Motor neuron (in vitro differentiated cells): ENCODE measurements around the gene KIF5B. TPM values are rescaled to one million over a fixed set of nuclear protein-coding genes. Genes with fewer than 3 reads are reported as not detected.
"Not testable (repeated sequence)": the region's sequence is repeated elsewhere in the genome, so short reads cannot be mapped to it uniquely, and the experiment has no call there.

Source experiments
- ATAC-seq, 8 experiments: fragments of 200-7000 bp; cut with Tn5 transposase; replicated peaks in 6 of 8; 2 replicates each; pipeline ENCODE4 v1.8.0; 2021; ENCODE audit warnings: mild to moderate bottlenecking in 8 of 8, moderate library complexity in 8 of 8
- H3K27ac ChIP-seq, 2 donors: fragments of 250-450 bp; sonication (Bioruptor Pico); 2 replicates each; pipeline ENCODE4 v1.9.0; 2021; ENCODE audit warnings: antibody characterized with exemption in 2 of 2, mild to moderate bottlenecking in 2 of 2, moderate library complexity in 1 of 2
- H3K4me1 ChIP-seq, 2 donors: fragments of 250-450 bp; sonication (Bioruptor Pico); replicated peaks in 1 of 2; 2 replicates each; pipeline ENCODE4 v1.6.1; 2021; ENCODE audit warnings: antibody characterized with exemption in 2 of 2, mild to moderate bottlenecking in 2 of 2, moderate library complexity in 1 of 2
- H3K4me3 ChIP-seq, 5 donors: fragments of 250-450 bp; sonication (Bioruptor Pico); 2 replicates each; pipeline ENCODE4 v1.9.0; 2021; ENCODE audit warnings: antibody characterized with exemption in 5 of 5, mild to moderate bottlenecking in 5 of 5, moderate library complexity in 4 of 5
- WGBS, 10 experiments: fragments of 450-650 bp; shearing (Covaris generic); methylation state at CpG; one replicate each; pipeline ENCODE4 v1.0.0; 2022; 5-methylcytosine and 5-hydroxymethylcytosine counted together
- in situ Hi-C, 9 experiments: fragments of 400-800 bp; cut with MboI; loops; one replicate each; pipeline ENCODE4 v1.15.0; 2021; ENCODE audit warnings: low sequenced_read_pairs in 9 of 9, low pct_unique_long_range_greater_than_20kb in 2 of 9; ENCODE audit not compliant: unreplicated experiment in 9 of 9
- total RNA-seq, 8 experiments: library from RNA; unstranded; fragments of 300-600 nt; gene quantifications; 2 replicates each; pipeline versions ENCODE4 v1.2.3 to v1.2.4, GENCODE V29; 2022

Gene KIF5B
- total RNA-seq, 8 experiments from 2014 or later = 86.4 to 139 (median 115) TPM

DNA sequence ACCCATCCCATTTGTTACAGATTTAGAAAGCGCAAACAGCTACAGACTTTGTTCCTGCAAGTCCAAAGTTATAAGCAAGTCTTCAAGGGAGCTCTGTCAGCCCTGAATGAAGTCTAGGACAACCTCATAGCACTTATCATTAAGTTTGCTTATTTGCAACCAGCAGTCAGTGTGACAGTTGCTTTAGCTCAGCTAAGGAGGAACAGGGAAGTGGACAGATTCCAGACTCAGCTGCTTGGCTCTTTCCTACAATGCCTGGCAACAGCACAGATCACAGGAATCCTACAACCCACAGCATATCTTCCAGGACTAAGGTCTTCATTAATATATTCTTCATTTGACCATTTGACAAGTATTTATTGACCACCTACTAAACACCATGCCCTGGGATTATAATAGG is 17.4 kb upstream of the KIF5B start:
- peaks cover 13 to 18% of the 10 kb centered on the region in 2 donors for H3K4me1 ChIP-seq
- in situ Hi-C loops = no loop called here
- no peak overlapping the region for H3K27ac ChIP-seq
- H3K4me3 ChIP-seq = no peak overlapping the region
- 100% methylated on average over 1 of the region's 1 CpG; no CpG with 5 or more reads in 6 of the 10 experiments for WGBS, 10 experiments
- ATAC-seq = peak in 1 of 8 experiments; percentile 65

DNA sequence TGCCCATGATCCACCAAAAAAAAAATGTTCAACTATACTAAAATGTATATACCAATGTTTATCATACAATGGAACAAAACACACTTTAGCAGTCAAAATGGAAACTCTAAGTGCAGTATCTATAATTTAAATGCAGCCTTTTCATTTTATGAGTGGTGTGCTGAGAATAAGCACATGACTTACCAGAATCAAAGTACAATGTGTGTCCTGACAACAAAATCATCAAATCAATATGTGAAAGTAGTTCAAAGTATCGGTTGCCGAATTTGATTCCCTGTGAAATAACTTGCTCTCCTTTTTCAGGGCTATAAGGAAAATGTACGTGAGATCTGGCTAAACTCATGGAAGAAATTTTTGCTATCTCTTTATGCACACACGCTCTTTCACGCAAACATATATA is 16.9 kb upstream of the KIF5B start:
- in situ Hi-C loops = no loop called here
- ATAC-seq = no peak
- no peak overlapping the region for H3K27ac ChIP-seq
- peaks cover 9 to 15% of the 10 kb centered on the region in 2 donors for H3K4me1 ChIP-seq
- WGBS, 10 experiments = 72 to 100% (median 86%) methylated on average over 2 to 5 of the region's 5 CpGs; no CpG with 5 or more reads in 1 of the 10 experiments
- no peak overlapping the region for H3K4me3 ChIP-seq

DNA sequence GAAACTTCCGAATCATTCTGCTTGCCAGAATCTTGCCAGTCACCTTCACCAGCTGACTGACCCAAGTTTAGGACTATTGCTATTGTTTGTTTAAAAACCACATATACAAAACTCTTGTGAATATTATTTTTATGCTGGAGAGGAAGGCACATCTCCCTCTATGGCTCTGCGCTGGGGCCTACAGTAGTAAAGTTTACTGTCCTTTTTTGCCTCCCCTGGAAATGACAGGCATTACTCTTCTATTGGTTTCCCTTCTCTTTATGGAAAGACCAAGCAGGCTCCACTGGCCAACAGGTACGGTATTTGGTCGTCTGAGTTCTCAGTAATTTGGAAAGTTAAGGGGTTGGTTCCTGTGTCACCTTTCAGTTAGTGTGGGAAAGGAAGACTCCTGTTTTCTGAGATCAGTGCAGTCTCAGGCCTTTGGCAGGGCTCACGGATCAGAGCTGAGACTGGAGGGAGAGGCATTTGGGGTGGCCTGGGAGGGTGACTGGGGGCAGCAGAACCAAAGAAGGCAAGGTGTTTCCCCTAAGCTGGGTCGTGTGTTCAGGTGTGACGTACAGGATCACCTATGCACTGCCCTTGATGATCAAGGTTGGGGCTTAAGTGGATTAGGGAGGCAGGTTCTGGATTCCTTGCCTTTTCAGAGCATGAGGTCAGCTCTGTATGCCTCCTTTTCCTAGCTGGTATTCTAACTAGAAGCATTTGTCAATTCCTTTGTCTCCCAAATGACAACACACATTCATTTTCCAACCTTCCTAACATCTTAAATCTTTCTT is 16.0 kb upstream of the KIF5B start:
- in situ Hi-C loops = no loop called here
- peak in 2 of 8 experiments; percentile 5 to 52 for ATAC-seq
- WGBS, 10 experiments = 57 to 100% (median 77%) methylated on average over 2 to 7 of the region's 7 CpGs
- H3K27ac ChIP-seq = no peak overlapping the region
- peaks cover under 1 to 7% of the 10 kb centered on the region in 2 donors for H3K4me1 ChIP-seq
- no peak overlapping the region for H3K4me3 ChIP-seq

DNA sequence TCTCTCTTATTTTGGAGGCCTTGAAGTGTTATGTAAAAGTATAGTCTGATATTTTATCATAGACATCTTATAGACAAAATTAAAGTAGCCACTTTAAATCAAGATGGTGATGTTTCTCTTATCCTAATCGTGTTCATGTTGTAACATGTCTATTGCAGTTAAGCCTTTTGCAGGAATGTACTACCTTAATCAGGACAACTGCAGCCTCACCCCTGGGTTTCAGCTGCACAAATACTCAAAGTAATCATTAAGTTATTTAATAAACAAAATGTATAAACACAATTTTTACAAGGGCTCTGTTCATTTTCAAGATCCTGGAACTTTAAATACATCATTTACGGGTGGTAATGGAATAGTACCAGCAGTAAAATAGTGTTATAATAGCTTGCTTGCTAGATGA is 14.4 kb upstream of the KIF5B start:
- WGBS, 10 experiments = 50 to 100% (median 75%) methylated on average over 1 to 2 of the region's 2 CpGs; no CpG with 5 or more reads in 3 of the 10 experiments
- ATAC-seq = no peak
- in situ Hi-C loops = no loop called here

DNA sequence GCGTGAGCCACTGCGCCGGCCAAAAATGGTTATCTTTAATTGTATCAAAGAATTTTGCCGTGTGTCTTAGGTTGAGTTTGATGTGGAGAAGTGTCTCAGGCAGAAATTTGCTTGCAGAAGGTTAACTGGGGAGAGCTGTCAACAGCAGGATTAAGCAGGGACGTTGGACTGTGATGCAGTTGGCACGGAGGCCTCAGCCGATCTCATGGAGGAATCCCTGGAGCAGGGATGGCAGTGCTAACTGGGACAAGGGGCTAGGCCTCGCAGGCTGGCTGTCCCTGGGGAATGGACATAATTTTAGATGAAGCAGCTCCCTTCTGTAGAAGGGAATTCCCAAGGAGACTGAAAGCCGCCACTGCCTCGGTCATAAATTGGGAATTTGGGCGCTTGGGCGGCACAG is 12.3 kb upstream of the KIF5B start:
- 17 to 100% (median 67%) methylated on average over 1 to 10 of the region's 12 CpGs; no CpG with 5 or more reads in 2 of the 10 experiments for WGBS, 10 experiments
- in situ Hi-C loops = no loop called here
- ATAC-seq = no peak

More for the DNA sequence above, 14.4 kb upstream of the KIF5B start:
- Histone ChIP-seq H3K4me3 (no peak overlapping the region), H3K27ac (no peak overlapping the region), H3K4me1 (peaks cover 0 to 7% of the 10 kb centered on the region in 2 donors)

DNA sequence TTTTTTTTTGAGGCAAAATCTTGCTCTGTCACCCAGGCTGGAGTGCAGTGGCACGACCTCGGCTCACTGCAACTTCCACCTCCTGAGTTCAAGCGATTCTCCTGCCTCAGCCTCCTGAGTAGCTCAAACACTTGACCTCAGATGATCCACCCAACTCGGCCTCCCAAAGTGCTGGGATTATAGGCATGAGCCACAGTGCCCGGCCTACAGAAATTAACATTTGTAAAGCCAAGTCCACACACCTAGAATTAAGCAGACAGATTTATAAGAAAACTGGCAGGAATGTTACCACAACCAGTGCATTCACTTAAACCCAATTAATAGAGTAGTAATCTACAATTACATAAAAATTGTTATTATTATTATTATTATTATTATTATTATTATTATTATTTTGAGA is 11.7 kb upstream of the KIF5B start:
- H3K4me3 ChIP-seq, H3K4me1 ChIP-seq, ATAC-seq, in situ Hi-C loops, H3K27ac ChIP-seq: not testable (repeated sequence)
- WGBS, 10 experiments = 68 to 93% (median 78%) methylated on average over 3 to 5 of the region's 5 CpGs

More for the DNA sequence above, 12.3 kb upstream of the KIF5B start:
- Histone ChIP-seq H3K27ac (no peak overlapping the region), H3K4me3 (no peak overlapping the region), H3K4me1 (peaks cover 0 to 7% of the 10 kb centered on the region in 2 donors)

DNA sequence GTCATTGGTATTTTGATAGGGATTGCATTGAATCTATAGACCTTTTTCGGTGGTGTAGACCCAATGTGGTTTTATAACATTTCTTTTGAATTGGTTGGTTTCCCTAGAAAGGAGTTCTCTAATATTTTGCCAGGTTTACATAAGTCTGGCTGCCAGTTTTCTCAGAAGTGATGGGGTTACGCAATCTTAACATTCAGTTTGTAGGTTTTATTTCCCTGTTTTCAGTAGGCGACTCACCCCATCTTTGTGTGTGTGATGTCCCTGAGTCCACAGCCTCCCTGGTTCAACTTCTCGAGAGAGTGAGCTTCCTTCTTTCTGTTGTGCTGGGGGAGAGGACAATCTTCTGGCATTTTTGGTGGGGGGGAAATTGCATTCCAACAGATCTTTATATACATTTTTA is 9.6 kb upstream of the KIF5B start:
- in situ Hi-C loops = no loop called here
- no peak overlapping the region for H3K27ac ChIP-seq
- no peak overlapping the region for H3K4me3 ChIP-seq
- H3K4me1 ChIP-seq = no peaks in the 10 kb centered on the region
- no peak for ATAC-seq
- 47 to 100% (median 95%) methylated on average over 2 to 4 of the region's 4 CpGs; no CpG with 5 or more reads in 1 of the 10 experiments for WGBS, 10 experiments

DNA sequence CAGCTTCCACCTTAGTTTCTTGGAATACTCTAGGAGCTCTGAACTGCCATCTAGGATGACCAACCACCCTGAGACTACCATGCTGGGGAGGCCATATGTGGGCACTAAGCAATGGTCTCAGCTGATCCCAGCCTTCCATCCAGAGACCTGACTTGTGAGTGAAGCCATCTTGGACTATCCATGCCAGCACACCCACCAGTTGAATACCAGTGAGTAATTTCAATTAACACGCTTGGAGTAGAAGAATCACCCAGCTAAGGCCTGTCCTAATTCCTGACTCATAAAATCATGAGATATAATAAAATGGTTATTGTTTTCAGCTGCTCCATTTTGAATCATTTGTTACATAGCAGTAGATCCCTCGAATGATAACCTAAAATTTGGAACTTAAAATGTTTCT is 5.2 kb upstream of the KIF5B start:
- WGBS, 10 experiments = 32 to 100% (median 83%) methylated on average over 1 to 2 of the region's 2 CpGs; no CpG with 5 or more reads in 2 of the 10 experiments
- in situ Hi-C loops = no loop called here
- peaks cover 0 to 2% of the 10 kb centered on the region in 2 donors for H3K4me1 ChIP-seq
- H3K27ac ChIP-seq = no peak overlapping the region
- no peak overlapping the region for H3K4me3 ChIP-seq
- ATAC-seq = no peak

DNA sequence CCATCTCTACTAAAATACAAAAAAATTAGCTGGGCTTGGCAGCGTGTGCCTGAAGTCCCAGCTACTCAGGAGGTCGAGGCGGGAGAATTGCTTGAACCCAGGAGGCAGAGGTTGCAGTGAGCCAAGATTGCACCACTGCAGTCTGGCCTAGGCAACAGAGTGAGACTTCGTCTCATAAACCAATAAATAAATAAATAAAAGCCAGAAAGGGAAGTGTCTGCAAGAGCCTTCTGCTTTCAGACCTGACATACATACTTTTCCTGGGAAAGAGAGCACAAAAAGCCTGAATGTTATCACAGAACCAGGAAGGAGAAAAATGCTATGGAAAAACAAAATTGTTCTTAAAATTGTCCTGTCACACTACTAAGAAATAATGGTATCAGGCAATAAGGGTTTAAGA is 4.1 kb upstream of the KIF5B start:
- in situ Hi-C loops = no loop called here
- no peak for ATAC-seq

DNA sequence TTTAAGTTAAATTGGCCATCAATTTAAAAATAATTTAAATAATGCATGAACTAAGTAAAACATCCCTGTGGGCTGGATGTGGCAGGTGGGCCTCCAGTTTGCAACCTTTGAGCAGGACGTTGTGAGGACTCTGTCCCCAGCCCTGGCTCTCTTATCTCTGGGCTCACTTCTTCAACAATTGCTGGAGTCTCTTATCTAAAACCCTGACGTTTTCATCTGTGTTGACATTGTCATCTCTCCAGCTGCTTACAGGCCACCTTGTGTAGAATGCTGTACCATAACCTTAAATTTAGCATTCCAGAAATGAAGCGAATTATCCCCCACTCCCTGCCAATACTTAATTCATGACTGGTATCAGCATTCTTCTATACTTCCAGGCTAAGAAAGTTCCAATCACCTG is 3.2 kb upstream of the KIF5B start:
- 32 to 100% (median 83%) methylated on average over 1 to 3 of the region's 3 CpGs for WGBS, 10 experiments
- no peak overlapping the region for H3K27ac ChIP-seq
- ATAC-seq = no peak
- in situ Hi-C loops = no loop called here
- peaks cover 0 to 2% of the 10 kb centered on the region in 2 donors for H3K4me1 ChIP-seq
- no peak overlapping the region for H3K4me3 ChIP-seq

More for the DNA sequence above, 4.1 kb upstream of the KIF5B start:
- H3K4me3 ChIP-seq = no peak overlapping the region
- no peak overlapping the region for H3K27ac ChIP-seq
- WGBS, 10 experiments = 40 to 100% (median 83%) methylated on average over 1 to 4 of the region's 4 CpGs; no CpG with 5 or more reads in 2 of the 10 experiments
- H3K4me1 ChIP-seq = peaks cover 0 to 2% of the 10 kb centered on the region in 2 donors

DNA sequence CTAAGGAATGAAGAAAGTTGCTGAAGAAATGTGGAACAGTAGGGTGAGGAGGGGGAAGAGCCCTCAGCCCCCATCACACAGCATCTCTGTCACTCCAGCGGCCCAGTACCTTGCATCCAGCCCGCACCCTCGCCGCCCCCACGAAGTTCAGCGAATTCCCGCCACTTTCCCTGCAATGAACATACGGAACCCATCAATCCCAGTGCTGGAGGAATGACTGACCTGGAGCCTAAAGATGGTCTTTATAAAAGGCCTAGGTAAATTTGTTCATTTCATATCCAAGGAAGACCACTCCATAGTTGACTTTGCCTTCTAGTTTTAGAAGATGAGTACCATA is 779 bp upstream of the KIF5B start:
- ATAC-seq = no peak
- in situ Hi-C loops = no loop called here
- peak overlapping the region in 3 of 5 donors; percentile 82 to 99 (median 87) for H3K4me3 ChIP-seq
- H3K27ac ChIP-seq = no peak overlapping the region
- H3K4me1 ChIP-seq = peaks cover 8 to 20% of the 10 kb centered on the region in 2 donors
- WGBS, 10 experiments = 11 to 100% (median 75%) methylated on average over 1 to 8 of the region's 8 CpGs; no CpG with 5 or more reads in 4 of the 10 experiments

DNA sequence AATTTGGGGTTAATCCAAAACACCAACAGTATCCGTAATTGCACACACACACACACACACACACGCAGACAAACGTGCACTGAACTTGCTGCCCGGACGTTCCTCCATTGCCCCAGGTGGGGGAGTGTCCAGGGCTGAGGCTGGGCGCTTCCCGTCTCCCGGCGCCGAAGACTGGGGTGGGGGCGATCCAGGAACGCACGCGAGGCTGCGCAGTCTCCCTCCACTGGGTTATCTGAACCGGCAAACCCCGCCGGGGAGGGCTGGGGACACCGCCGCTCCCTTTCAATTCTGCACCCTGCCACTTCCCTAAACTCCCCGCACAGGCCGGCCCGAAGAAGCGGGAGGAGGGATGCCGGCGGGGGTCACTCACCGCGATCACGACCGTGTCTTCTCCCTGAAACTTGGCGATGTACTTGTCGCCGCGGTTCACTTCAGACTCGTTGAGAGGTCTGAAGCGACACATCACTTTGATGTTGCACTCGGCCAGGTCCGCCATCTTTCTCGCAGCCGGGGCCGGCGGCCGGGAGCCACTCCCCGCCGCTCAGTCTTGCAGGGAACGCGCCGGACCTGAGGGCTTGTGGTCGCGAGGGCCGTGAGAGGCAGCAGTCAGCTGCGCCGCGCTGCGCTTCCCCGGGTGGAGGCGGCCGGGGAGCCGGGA is 618 bp downstream of the KIF5B start:
- Histone ChIP-seq H3K4me3 (peak overlapping the region; percentile 82 to 99 (median 96)), H3K27ac (peak overlapping the region; percentile 96 to 97), H3K4me1 (peaks cover 11 to 28% of the 10 kb centered on the region in 2 donors)
- in situ Hi-C loops = no loop called here
- WGBS, 10 experiments = 0 to 7% (median 0%) methylated on average over 3 to 16 of the region's 59 CpGs; no CpG with 5 or more reads in 3 of the 10 experiments
- ATAC-seq = peak; percentile 60 to 77 (median 74)

DNA sequence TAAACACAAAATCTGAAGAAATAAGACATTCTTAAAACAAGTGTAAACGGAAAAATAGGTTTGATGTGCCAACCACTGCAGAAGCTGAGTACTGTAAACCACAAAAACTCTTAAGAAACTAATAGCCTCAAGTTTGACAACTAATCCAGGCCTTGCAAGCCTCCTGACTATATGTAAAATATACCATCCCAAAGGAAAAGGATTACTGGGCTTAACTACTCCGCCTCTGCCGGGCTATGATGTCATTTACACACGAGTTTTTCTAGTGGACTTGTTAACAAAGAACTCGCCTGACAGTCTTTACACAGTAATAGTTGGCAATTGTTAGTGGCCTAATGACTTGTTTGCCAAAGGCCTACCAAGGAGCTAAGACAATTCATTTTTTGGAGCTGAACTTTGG is 2.1 kb downstream of the KIF5B start:
- in situ Hi-C loops = no loop called here
- peak in 1 of 8 experiments; percentile 7 for ATAC-seq
- H3K4me3 ChIP-seq = peak overlapping the region; percentile 82 to 99 (median 96)
- H3K4me1 ChIP-seq = peaks cover 21 to 37% of the 10 kb centered on the region in 2 donors
- H3K27ac ChIP-seq = peak overlapping the region in 1 of 2 donors; percentile 8
- WGBS, 10 experiments = 0 to 11% (median 0%) methylated on average over 1 to 5 of the region's 5 CpGs
